T-helper 9 cell (primary cell): ENCODE data around the gene CABP5.
"Not testable (repeated sequence)": the region's sequence is repeated elsewhere in the genome, so short reads cannot be mapped to it uniquely, and the experiment has no call there.

Experiments used
- DNase-seq: peaks from one replicate; pipeline ENCODE4 v3.0.0-alpha.2; 2020
- total RNA-seq, 2 donors: gene quantifications; one replicate each; lab custom pipeline; 2026; lab: John Stamatoyannopoulos, UW

CABP5 gene
- total RNA-seq, result 0 reads per million in 2 donors

- DNase-seq, result no peak
Measured at GRCh38 chr19:48043675-48044258, at the start of gene CABP5. Gene CABP5, minus strand, starts transcription at chr19:48044079. Its CDS starts 157 bp downstream, at chr19:48043922.

- not testable (repeated sequence) for DNase-seq
Measured at GRCh38 chr19:48091111-48091718, 47.3 kb upstream of the CABP5 start.

- DNase-seq, result no peak
Measured at GRCh38 chr19:48090281-48090802, 46.5 kb upstream of the CABP5 start.

GRCh38 chr19:48088991-48089390 lies 45.1 kb upstream of the CABP5 start:
- not testable (repeated sequence) for DNase-seq

- DNase-seq, result no peak
Measured at GRCh38 chr19:48085904-48086864, 42.3 kb upstream of the CABP5 start.

- no peak for DNase-seq
Measured at GRCh38 chr19:48085076-48085475, 41.2 kb upstream of the CABP5 start.

GRCh38 chr19:48081106-48081505 lies 37.2 kb upstream of the CABP5 start:
- no peak for DNase-seq

- not testable (repeated sequence) for DNase-seq
Measured at GRCh38 chr19:48070177-48070769, 26.4 kb upstream of the CABP5 start.

GRCh38 chr19:48069435-48069834 lies 25.6 kb upstream of the CABP5 start:
- DNase-seq, result no peak

- DNase-seq, result no peak
Measured at GRCh38 chr19:48064509-48064908, 20.6 kb upstream of the CABP5 start.

- DNase-seq, result no peak
Measured at GRCh38 chr19:48061401-48062344, 17.8 kb upstream of the CABP5 start.

- DNase-seq, result no peak
Measured at GRCh38 chr19:48060381-48060780, 16.5 kb upstream of the CABP5 start.

- DNase-seq, result no peak
Measured at GRCh38 chr19:48059331-48059730, 15.5 kb upstream of the CABP5 start.

GRCh38 chr19:48053856-48054255 lies 10.0 kb upstream of the CABP5 start:
- DNase-seq, result no peak

- DNase-seq, result no peak
Measured at GRCh38 chr19:48053076-48053475, 9.2 kb upstream of the CABP5 start.

- no peak for DNase-seq
Measured at GRCh38 chr19:48051335-48052033, 7.6 kb upstream of the CABP5 start.

- no peak for DNase-seq
Measured at GRCh38 chr19:48044561-48044960, 682 bp upstream of the CABP5 start.

GRCh38 chr19:48041877-48042580 lies 1.9 kb downstream of the CABP5 start:
- DNase-seq, result no peak

GRCh38 chr19:48036765-48037164 lies 7.1 kb downstream of the CABP5 start:
- no peak for DNase-seq

GRCh38 chr19:48033604-48034003 lies 10.3 kb downstream of the CABP5 start:
- no peak for DNase-seq
